Right lobe of liver (tissue), 6 donors: ENCODE measurements around the gene NUTF2. TPM values are rescaled to one million over a fixed set of nuclear protein-coding genes. Genes with fewer than 3 reads are reported as not detected.
A peak's percentile ranks its signal among the peaks of the same experiment; 100 is the strongest.
"Not testable (repeated sequence)": the region's sequence is repeated elsewhere in the genome, so short reads cannot be mapped to it uniquely, and the experiment has no call there.

Experiments used
- ATAC-seq, 4 donors: fragments of 200-7000 bp; cut with Tn5 transposase; one replicate each; pipeline ENCODE4 v1.9.1; 2020; ENCODE audit warnings: mild to moderate bottlenecking in 4 of 4, moderate library complexity in 4 of 4
- DNase-seq, 3 donors: peaks; one replicate each; pipeline ENCODE4 v3.0.0-alpha.2; 2020
- H3K27ac ChIP-seq, 3 donors: fragments of 200-600 bp; one replicate each; pipeline ENCODE4 v1.8.0; 2022
- H3K27me3 ChIP-seq, 2 donors: fragments of 200-600 bp; one replicate each; pipeline ENCODE4 v1.8.0; 2022
- H3K36me3 ChIP-seq, 4 donors: fragments of 200-600 bp; sonication (generic) in 1 of 4; one replicate each; pipeline versions ENCODE4 v1.5.1 to v1.8.0; 2017 to 2022; ENCODE audit warnings: control low read depth in 1 of 4
- H3K4me1 ChIP-seq, 4 donors: fragments of 200-600 bp; sonication (generic) in 1 of 4; one replicate each; pipeline versions ENCODE4 v1.5.1 to v1.8.0; 2017 to 2022; ENCODE audit warnings: control low read depth in 1 of 4
- H3K4me3 ChIP-seq, 3 donors: fragments of 200-600 bp; one replicate each; pipeline ENCODE4 v1.8.0; 2022
- H3K9me3 ChIP-seq, 4 donors: fragments of 200-600 bp; sonication (generic) in 1 of 4; one replicate each; pipeline versions ENCODE4 v1.5.1 to v1.8.0; 2017 to 2022; ENCODE audit warnings: control low read depth in 1 of 4
- POLR2A ChIP-seq: fragments of 450-650 bp; IDR thresholded peaks from one replicate; pipeline ENCODE4 v1.6.1; 2017; ENCODE audit warnings: antibody characterized with exemption, mild to moderate bottlenecking
- WGBS: methylation state at CpG from one replicate; pipeline ENCODE4 v1.1.6; 2018; ENCODE audit warnings: low coverage, low lambda C conversion rate; ENCODE audit not compliant: insufficient coverage; ENCODE audit errors: missing lambda C conversion rate; 5-methylcytosine and 5-hydroxymethylcytosine counted together
- intact Hi-C, 2 donors: fragments of 100-400 bp; cut with DNase I; formaldehyde crosslinking; loops; one replicate each; pipeline versions ENCODE4 v1.11.2 to v1.14.1; 2022
- total RNA-seq, 6 experiments: library from RNA; depleted of rRNA in 2 of 6; stranded (reverse); fragments of >200 nt in 2 of 6; fragmentation: NEBNext Ultra II Directional in 3 of 6; extraction: Animal tissue kit (Norgen Biotek cat#: 25700) in 3 of 6; gene quantifications; one replicate each; pipeline versions ENCODE4 v1.1.0 to v1.2.4, GENCODE V29; 2016 to 2023
- TF ChIP-seq, protein P1 (sequence below), 4 donors: fragments of 200-600 bp in 3 of 4; fragments of 450-650 bp in 1 of 4; IDR thresholded peaks; one replicate each; pipeline versions ENCODE4 v1.5.1 to v1.8.0; 2016 to 2022; ENCODE audit warnings: antibody characterized with exemption in 4 of 4, mild to moderate bottlenecking in 2 of 4
- donor health status: DM: no; HTN: yes; CAD: no.
- donor health status: DM: no; HTN: no; CAD: no.
- donor health status: DM: no; HTN: no; CAD: no.
- donor health status: DM: no; HTN: yes; CAD: no.
- donor health status: DM: no; HTN: yes; CAD: no.

NUTF2 gene
- total RNA-seq, 6 experiments from 2014 or later: 23.4 to 67.8 (median 33.9) TPM

DNA sequence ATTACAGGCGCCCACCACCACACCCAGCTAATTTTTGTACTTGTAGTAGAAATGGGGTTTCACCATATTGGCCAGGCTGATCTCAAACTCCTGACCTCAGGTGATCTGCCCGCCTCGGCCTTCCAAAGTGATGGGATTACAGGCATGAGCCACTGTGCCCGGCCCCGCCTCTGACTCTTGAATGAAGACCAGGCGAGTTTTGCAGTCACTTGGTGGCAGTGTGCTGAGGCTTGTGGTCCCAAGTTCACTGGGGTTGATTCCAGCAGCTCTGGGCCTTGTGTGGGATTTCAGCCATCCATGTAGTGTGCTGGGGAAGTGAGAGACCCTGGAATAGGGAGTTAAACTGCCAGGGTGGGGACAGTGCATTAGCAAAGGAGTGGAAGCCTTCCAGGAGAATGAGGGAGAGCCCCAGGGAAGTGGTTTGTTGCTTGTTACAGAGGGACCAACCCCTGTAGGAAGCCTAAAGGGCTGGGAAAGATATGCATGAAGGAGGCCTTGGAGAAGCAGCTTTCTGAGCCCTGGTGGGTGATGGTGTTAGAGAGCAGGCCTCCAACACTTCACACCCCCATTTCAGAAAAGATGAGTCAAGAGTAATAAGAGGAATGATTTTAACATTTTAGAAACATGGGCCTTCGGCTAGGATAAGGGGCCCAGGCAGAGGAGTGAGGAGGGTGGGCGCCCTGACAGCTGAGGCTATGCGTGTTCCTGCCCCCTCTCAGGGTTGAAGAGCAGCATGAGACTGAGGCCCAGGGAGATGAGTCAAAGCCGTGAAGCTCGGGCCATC, 60.9 kb downstream of the NUTF2 start:
- no peaks in the 10 kb centered on the region for H3K9me3 ChIP-seq
- ATAC-seq (peak; percentile 89 to 96 (median 92)), DNase-seq (peak; percentile 63 to 86 (median 83))
- H3K4me3 ChIP-seq: no peak overlapping the region
- peaks cover 0 to 28% (median 14%) of the 10 kb centered on the region in 4 donors for H3K4me1 ChIP-seq
- TF ChIP-seq POLR2A: no peak
- TF ChIP-seq, protein P1, sequence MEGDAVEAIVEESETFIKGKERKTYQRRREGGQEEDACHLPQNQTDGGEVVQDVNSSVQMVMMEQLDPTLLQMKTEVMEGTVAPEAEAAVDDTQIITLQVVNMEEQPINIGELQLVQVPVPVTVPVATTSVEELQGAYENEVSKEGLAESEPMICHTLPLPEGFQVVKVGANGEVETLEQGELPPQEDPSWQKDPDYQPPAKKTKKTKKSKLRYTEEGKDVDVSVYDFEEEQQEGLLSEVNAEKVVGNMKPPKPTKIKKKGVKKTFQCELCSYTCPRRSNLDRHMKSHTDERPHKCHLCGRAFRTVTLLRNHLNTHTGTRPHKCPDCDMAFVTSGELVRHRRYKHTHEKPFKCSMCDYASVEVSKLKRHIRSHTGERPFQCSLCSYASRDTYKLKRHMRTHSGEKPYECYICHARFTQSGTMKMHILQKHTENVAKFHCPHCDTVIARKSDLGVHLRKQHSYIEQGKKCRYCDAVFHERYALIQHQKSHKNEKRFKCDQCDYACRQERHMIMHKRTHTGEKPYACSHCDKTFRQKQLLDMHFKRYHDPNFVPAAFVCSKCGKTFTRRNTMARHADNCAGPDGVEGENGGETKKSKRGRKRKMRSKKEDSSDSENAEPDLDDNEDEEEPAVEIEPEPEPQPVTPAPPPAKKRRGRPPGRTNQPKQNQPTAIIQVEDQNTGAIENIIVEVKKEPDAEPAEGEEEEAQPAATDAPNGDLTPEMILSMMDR (IDR thresholded peaks at IDR 0.05): peak in 1 of 4 donors; percentile 27
- peaks cover 0 to 19% (median 7%) of the 10 kb centered on the region in 4 donors for H3K36me3 ChIP-seq
- intact Hi-C loops: no loop called here
- H3K27me3 ChIP-seq: no peaks in the 10 kb centered on the region
- 48% methylated on average over 5 of the region's 11 CpGs for WGBS
- peak overlapping the region in 2 of 3 donors; percentile 53 to 59 for H3K27ac ChIP-seq

GRCh38 chr16:67909056-67909742, 62.5 kb downstream of the NUTF2 start:
- no peak overlapping the region for H3K27ac ChIP-seq
- H3K27me3 ChIP-seq: no peaks in the 10 kb centered on the region
- TF ChIP-seq, protein P1 (IDR thresholded peaks at IDR 0.05): no peak
- TF ChIP-seq POLR2A: no peak
- intact Hi-C loops: no loop called here
- H3K4me3 ChIP-seq: no peak overlapping the region
- H3K36me3 ChIP-seq: peaks cover 0 to 21% (median 7%) of the 10 kb centered on the region in 4 donors
- no peaks in the 10 kb centered on the region for H3K9me3 ChIP-seq
- 100% methylated on average over 1 of the region's 36 CpGs for WGBS
- ATAC-seq (no peak), DNase-seq (no peak)
- peaks cover 0 to 28% (median 14%) of the 10 kb centered on the region in 4 donors for H3K4me1 ChIP-seq

DNA sequence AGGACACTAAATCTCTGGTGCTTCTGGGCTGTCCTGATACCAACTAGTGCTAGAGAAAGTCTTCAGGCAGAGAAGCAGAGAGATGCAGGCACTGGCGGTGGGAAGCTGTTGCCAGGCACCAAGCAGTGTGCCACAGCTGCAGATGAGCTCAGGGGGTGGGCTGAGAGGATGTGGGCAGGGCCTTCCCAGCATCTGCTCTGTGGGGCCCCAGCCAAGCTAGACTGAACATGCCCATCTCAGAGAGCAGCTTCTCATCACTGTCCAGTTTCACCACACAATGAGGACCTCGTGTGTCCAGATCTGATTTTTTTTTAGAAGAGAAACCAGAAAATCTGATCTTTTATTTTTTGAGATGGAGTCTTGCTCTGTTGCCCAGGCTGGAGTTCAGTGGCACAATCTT, 63.4 kb downstream of the NUTF2 start:
- H3K27ac ChIP-seq: no peak overlapping the region
- no peaks in the 10 kb centered on the region for H3K9me3 ChIP-seq
- peaks cover 0 to 37% (median 18%) of the 10 kb centered on the region in 4 donors for H3K4me1 ChIP-seq
- ATAC-seq (no peak), DNase-seq (no peak)
- H3K36me3 ChIP-seq: peaks cover 0 to 21% (median 7%) of the 10 kb centered on the region in 4 donors
- H3K4me3 ChIP-seq: no peak overlapping the region
- WGBS: no CpG with 5 or more reads among the region's 2 CpGs
- no peaks in the 10 kb centered on the region for H3K27me3 ChIP-seq
- TF ChIP-seq, protein P1 (IDR thresholded peaks at IDR 0.05): no peak
- no peak for TF ChIP-seq POLR2A
- intact Hi-C loops: no loop called here

DNA sequence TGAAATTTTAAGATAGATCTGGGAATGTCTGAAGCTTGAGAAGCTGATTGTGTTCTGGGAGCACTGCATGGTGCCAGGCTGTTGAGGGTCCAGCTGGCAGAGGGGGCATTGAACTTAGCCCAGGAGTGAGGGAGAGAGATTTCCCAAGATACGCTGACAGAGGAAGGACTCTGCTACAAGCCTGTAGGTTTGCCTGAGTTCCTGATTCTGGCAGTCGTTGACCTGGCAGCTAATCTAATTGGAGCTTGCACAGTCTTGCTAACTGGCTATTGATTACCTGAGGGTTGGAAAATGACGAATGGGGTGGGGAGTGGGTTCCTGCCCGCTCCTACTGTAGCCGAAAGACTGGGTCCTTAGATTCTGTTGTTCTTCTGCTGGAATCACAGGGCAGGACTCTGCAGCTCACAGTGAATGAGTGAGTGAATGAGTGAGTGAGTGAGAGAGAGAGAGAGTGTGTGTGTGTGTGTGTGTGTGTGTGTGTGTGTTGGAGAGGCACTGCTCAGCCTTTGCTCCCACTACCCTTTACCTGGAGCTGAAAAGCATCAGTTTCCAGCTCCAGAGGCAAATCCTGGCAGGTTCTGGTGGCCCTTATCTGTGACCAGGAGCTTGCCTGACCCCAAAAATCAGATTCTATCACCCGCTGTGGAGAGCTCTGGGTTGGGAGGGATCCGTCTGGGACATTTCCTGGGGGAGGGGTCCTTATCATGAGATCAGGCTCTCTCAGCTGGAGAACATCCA, 68.2 kb downstream of the NUTF2 start:
- peaks cover 0 to 27% (median 13%) of the 10 kb centered on the region in 4 donors for H3K4me1 ChIP-seq
- TF ChIP-seq, protein P1 (IDR thresholded peaks at IDR 0.05): no peak
- no peak for TF ChIP-seq POLR2A
- H3K27me3 ChIP-seq: no peaks in the 10 kb centered on the region
- 19% methylated on average over 6 of the region's 7 CpGs for WGBS
- intact Hi-C loops: no loop called here
- ATAC-seq (peak; percentile 48 to 70 (median 67)), DNase-seq (peak in 1 of 3 donors; percentile 77)
- H3K9me3 ChIP-seq: no peaks in the 10 kb centered on the region
- H3K27ac ChIP-seq: peak overlapping the region in 2 of 3 donors; percentile 26 to 68
- peaks cover 0 to 10% (median 0%) of the 10 kb centered on the region in 4 donors for H3K36me3 ChIP-seq
- H3K4me3 ChIP-seq: no peak overlapping the region

GRCh38 chr16:67915496-67915769, 68.7 kb downstream of the NUTF2 start:
- DNase-seq, H3K36me3 ChIP-seq, H3K27me3 ChIP-seq, H3K4me3 ChIP-seq, intact Hi-C loops, H3K9me3 ChIP-seq: not testable (repeated sequence)
- Histone ChIP-seq H3K27ac (peak overlapping the region in 2 of 3 donors; percentile 26 to 68), H3K4me1 (peaks cover 0 to 27% (median 13%) of the 10 kb centered on the region in 4 donors)
- no CpG with 5 or more reads among the region's 2 CpGs for WGBS
- peak in 1 of 4 donors; percentile 3 for ATAC-seq
